GM12872 (cell line): ENCODE data around the gene GMEB1.

Experiments used
- TF ChIP-seq, protein P1 (sequence below): IDR thresholded peaks from 3 replicates; pipeline ENCODE4 v1.5.1; 2011; ENCODE audit warnings: low read depth, mild to moderate bottlenecking, low read length, moderate library complexity; ENCODE audit not compliant: insufficient read depth

Gene GMEB1

GRCh38 chr1:28758420-28758819, 89.8 kb downstream of the GMEB1 start:
- TF ChIP-seq, protein P1, sequence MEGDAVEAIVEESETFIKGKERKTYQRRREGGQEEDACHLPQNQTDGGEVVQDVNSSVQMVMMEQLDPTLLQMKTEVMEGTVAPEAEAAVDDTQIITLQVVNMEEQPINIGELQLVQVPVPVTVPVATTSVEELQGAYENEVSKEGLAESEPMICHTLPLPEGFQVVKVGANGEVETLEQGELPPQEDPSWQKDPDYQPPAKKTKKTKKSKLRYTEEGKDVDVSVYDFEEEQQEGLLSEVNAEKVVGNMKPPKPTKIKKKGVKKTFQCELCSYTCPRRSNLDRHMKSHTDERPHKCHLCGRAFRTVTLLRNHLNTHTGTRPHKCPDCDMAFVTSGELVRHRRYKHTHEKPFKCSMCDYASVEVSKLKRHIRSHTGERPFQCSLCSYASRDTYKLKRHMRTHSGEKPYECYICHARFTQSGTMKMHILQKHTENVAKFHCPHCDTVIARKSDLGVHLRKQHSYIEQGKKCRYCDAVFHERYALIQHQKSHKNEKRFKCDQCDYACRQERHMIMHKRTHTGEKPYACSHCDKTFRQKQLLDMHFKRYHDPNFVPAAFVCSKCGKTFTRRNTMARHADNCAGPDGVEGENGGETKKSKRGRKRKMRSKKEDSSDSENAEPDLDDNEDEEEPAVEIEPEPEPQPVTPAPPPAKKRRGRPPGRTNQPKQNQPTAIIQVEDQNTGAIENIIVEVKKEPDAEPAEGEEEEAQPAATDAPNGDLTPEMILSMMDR: no peak

DNA sequence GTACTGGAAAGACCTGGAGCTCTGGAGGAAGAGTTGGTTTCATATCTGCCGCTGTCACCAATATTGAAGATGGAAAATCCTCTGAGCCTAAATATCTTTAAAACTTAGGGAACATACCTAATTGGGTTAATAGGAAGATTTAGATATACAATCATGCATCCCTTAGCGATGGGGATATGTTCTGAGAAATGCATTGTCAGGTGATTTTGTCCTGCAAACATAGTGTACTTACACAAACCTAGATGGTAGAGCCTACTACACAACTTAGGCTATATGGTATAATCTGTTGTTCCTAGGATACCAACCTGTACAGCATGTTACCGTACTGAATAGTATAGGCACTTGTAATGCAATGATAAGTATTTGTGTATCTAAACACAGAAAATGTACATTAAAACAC, 90.7 kb downstream of the GMEB1 start:
- TF ChIP-seq, protein P1: no peak

DNA sequence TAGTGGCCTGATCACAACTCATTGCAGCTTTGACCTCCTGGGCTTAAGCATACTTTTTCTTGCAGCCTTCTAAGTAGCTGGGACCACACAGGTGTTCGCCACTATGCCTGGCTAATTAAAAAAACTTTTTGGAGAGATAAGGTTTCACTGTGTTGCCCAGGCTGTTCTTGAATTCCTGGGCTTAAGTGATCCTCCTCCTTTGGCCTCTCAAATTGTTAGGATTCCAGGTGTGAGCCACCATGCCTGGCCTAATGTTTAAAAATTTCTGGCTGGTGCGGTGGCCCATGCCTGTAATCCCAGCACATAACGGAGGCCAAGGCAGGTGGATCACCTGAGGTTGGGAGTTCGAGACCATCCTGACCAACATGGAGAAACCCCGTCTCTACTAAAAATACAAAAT, 92.6 kb downstream of the GMEB1 start:
- TF ChIP-seq, protein P1: no peak

GRCh38 chr1:28766532-28767183, 98.1 kb downstream of the GMEB1 start:
- TF ChIP-seq, protein P1: no peak
